ENCODE data around the gene PLPP7. TPM values are rescaled to one million over a fixed set of nuclear protein-coding genes. Genes with fewer than 3 reads are reported as not detected.

The PLPP7 gene
- total and polyA plus RNA-seq, 3 donors from 2014 or later, result 8.6 to 29.9 (median 23.9) TPM

DNA sequence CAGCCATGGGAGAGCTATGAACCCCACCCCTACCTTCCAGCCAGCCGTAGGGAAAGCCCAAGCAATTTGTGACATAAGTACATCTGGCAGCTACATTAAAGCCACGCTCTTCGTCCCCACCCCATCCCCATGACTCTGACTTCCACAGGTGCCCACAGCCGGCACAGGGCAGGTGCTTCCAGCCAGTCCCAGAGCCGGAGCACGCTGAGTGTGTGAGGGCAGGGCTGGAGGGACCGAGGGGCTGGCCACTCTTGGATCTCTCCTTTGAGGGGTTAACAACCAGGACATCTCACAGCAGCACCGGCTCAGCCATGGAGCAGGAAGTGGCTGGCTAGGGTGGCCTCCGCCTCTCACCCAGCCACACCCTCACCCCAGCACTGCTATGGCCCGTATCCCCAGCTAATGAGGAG lies 10.8 kb upstream of the PLPP7 start:
- peaks cover 11% of the 10 kb centered on the region for H3K4me1 ChIP-seq
- intact Hi-C loops (cut with DNase I; ENCODE audit: low total_unique reads), result no loop called here
- no peak for TF ChIP-seq POLR2A (IDR thresholded peaks at IDR 0.05)
- TF ChIP-seq CTCF (IDR thresholded peaks at IDR 0.05), result no peak
- H3K27me3 ChIP-seq, result no peaks in the 10 kb centered on the region
- DNase-seq, result no peak
- H3K9me3 ChIP-seq, result no peaks in the 10 kb centered on the region
- no peaks in the 10 kb centered on the region for H3K36me3 ChIP-seq (ENCODE audit: low read depth, missing control alignments)
- H3K27ac ChIP-seq, result no peak overlapping the region
- no peak overlapping the region for H3K4me3 ChIP-seq
- 60 to 70% methylated on average over 2 to 10 of the region's 10 CpGs for WGBS, 2 donors

GRCh38 chr9:131279196-131279862 lies 10.2 kb upstream of the PLPP7 start:
- 78 to 80% methylated on average over 11 of the region's 11 CpGs for WGBS, 2 donors
- no peak for DNase-seq
- no peaks in the 10 kb centered on the region for H3K36me3 ChIP-seq (ENCODE audit: low read depth, missing control alignments)
- H3K9me3 ChIP-seq, result no peaks in the 10 kb centered on the region
- no peaks in the 10 kb centered on the region for H3K27me3 ChIP-seq
- no peak for TF ChIP-seq POLR2A (IDR thresholded peaks at IDR 0.05)
- TF ChIP-seq CTCF (IDR thresholded peaks at IDR 0.05), result no peak
- no peak overlapping the region for H3K27ac ChIP-seq
- H3K4me3 ChIP-seq, result no peak overlapping the region
- intact Hi-C loops (cut with DNase I; ENCODE audit: low total_unique reads), result no loop called here
- H3K4me1 ChIP-seq, result peaks cover 9% of the 10 kb centered on the region

- WGBS, 2 donors, result 83 to 84% methylated on average over 13 to 19 of the region's 19 CpGs
- intact Hi-C loops (cut with DNase I; ENCODE audit: low total_unique reads), result no loop called here
Observed at GRCh38 chr9:131279863-131280570, 9.5 kb upstream of the PLPP7 start.

GRCh38 chr9:131280660-131281059 lies 8.9 kb upstream of the PLPP7 start:
- no peak overlapping the region for H3K4me3 ChIP-seq
- WGBS, 2 donors, result 91 to 100% methylated on average over 1 to 3 of the region's 3 CpGs
- no peak for DNase-seq

More at GRCh38 chr9:131279863-131280570, 9.5 kb upstream of the PLPP7 start:
- no peak overlapping the region for H3K4me3 ChIP-seq
- TF ChIP-seq CTCF (IDR thresholded peaks at IDR 0.05) (no peak), POLR2A (IDR thresholded peaks at IDR 0.05) (no peak)
- no peaks in the 10 kb centered on the region for H3K27me3 ChIP-seq
- no peaks in the 10 kb centered on the region for H3K9me3 ChIP-seq
- H3K36me3 ChIP-seq (ENCODE audit: low read depth, missing control alignments), result no peaks in the 10 kb centered on the region
- H3K4me1 ChIP-seq, result peaks cover 9% of the 10 kb centered on the region
- H3K27ac ChIP-seq, result no peak overlapping the region
- no peak for DNase-seq

More at GRCh38 chr9:131280660-131281059, 8.9 kb upstream of the PLPP7 start:
- Histone ChIP-seq H3K9me3 (no peaks in the 10 kb centered on the region), H3K27ac (no peak overlapping the region), H3K27me3 (no peaks in the 10 kb centered on the region), H3K4me1 (peaks cover 9% of the 10 kb centered on the region), H3K36me3 (ENCODE audit: low read depth, missing control alignments) (no peaks in the 10 kb centered on the region)
- TF ChIP-seq CTCF (IDR thresholded peaks at IDR 0.05) (no peak), POLR2A (IDR thresholded peaks at IDR 0.05) (no peak)
- intact Hi-C loops (cut with DNase I; ENCODE audit: low total_unique reads), result no loop called here
